ENCODE data around the gene DLGAP1. TPM values are rescaled to one million over a fixed set of nuclear protein-coding genes. Genes with fewer than 3 reads are reported as not detected.

Gene DLGAP1
- total and polyA plus RNA-seq, 5 donors, result 0.11 to 0.31 (median 0.20) TPM; not detected in 1

DNA sequence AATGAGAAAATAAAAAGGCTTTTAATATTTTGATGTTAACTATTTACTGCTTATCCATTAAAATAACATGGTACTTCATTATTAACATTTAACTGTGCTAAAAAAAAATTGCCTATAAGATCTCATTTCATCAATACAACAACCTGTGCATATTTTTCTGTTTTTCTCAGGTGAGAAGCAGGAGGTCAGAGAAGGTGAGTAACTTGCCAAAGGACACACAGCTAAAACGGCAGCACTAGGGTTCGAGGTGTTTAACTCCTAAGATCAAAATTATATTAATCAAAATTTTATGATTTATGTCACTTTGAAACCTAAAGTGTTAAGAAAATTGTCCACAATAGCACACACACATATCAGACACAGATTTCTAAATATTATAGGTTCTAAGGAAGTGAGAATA is 639.1 kb downstream of the DLGAP1 start:
- WGBS, result 84% methylated on average over 2 of the region's 2 CpGs
- H3K4me1 ChIP-seq (ENCODE audit: control insufficient read depth, insufficient read depth, low read length), result no peaks in the 10 kb centered on the region
- H3K9me3 ChIP-seq (ENCODE audit: control insufficient read depth, low read length), result no peaks in the 10 kb centered on the region
- no peak overlapping the region for H3K4me3 ChIP-seq (ENCODE audit: low read length)
- DNase-seq (no peak), ATAC-seq (no peak)
- intact Hi-C loops (cut with DNase I), result no loop called here
- H3K27ac ChIP-seq (ENCODE audit: low read length), result no peak overlapping the region
- H3K27me3 ChIP-seq (ENCODE audit: control insufficient read depth, insufficient read depth), result no peaks in the 10 kb centered on the region

DNA sequence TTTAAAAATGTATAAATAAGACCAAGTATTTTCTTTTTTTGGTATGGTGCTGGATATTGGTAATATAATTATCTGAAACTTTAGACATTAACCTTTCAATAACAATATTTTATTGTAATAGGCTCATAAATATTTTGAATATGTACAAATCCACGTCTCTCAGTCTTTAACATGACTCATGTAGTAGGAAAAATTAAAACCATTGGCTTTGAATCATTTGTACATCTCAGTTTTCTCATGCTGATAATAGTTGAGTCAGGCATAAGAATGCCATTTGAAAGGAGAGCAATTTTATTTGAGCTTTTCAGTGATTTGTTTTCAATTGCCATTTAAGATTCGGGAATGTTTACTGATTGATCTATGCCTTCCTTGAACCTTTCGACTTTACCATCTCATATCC is 640.3 kb downstream of the DLGAP1 start:
- ATAC-seq (no peak), DNase-seq (no peak)
- WGBS, result 89% methylated on average over 3 of the region's 3 CpGs
- Histone ChIP-seq H3K4me3 (ENCODE audit: low read length) (no peak overlapping the region), H3K27ac (ENCODE audit: low read length) (no peak overlapping the region), H3K4me1 (ENCODE audit: control insufficient read depth, insufficient read depth, low read length) (no peaks in the 10 kb centered on the region), H3K9me3 (ENCODE audit: control insufficient read depth, low read length) (no peaks in the 10 kb centered on the region), H3K27me3 (ENCODE audit: control insufficient read depth, insufficient read depth) (no peaks in the 10 kb centered on the region)
- intact Hi-C loops (cut with DNase I), result no loop called here

DNA sequence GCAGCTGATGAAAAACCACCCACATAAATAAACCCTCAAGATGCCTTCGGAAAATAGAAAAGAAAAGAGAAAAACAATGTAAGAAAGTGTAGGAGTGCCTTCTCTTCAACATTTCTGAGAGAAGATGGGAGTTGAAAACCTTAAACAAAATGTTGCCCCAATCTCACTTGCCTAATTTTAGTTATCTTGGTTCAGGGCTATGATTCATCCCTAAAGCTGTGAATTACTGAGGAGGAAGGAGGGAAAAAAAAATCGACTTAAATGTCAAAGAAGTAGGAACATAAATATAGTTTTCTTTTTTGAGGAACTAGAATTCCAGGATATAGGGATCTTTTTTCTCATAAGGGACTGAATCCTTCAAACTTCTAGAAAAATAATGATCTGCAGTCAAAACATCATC is 644.8 kb downstream of the DLGAP1 start:
- intact Hi-C loops (cut with DNase I), result no loop called here

DNA sequence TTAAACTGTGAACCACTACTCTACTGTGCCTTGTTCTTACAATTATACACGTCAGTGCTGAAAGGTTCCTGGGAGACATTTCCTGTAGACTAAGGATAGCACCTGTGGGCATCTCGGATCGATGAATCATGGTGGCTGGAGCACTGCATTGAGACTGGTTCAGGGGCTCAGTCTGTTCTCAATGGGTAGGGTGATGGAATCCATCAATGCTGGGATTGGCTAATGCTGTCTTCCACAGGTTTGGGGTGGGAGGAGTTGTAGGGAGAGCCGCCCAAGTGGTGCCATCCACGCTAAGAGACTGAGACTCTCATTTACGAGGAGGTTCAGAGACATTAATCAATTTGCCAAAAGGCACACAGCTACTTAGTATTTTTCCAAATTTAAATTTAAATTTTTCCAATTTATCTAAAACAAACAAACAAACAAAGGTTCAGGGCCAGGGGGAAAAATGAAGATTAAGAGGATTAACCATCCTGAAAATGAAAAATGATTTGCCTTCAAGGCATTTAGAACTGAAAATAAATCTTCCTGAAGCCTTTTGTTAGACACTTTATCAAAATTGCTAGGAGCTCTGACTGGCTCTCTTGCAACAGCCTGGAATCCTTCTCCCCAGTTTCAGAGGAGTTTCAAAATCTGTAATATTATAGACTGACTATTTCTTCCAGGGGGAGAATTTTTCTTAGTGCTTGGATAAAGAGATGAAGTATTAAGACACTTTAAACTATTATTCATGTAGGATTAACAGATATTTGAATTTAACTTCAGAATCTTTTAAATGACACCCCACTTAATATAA is 645.9 kb downstream of the DLGAP1 start:
- Histone ChIP-seq H3K4me3 (ENCODE audit: low read length) (no peak overlapping the region), H3K9me3 (ENCODE audit: control insufficient read depth, low read length) (no peaks in the 10 kb centered on the region), H3K27me3 (ENCODE audit: control insufficient read depth, insufficient read depth) (no peaks in the 10 kb centered on the region), H3K27ac (ENCODE audit: low read length) (no peak overlapping the region), H3K4me1 (ENCODE audit: control insufficient read depth, insufficient read depth, low read length) (no peaks in the 10 kb centered on the region)
- 78% methylated on average over 6 of the region's 6 CpGs for WGBS
- no peak for DNase-seq
- no peak for ATAC-seq
- intact Hi-C loops (cut with DNase I), result no loop called here

More for the DNA sequence above, 644.8 kb downstream of the DLGAP1 start:
- no peak overlapping the region for H3K27ac ChIP-seq (ENCODE audit: low read length)
- no peak overlapping the region for H3K4me3 ChIP-seq (ENCODE audit: low read length)
- 67% methylated on average over 2 of the region's 2 CpGs for WGBS
- H3K4me1 ChIP-seq (ENCODE audit: control insufficient read depth, insufficient read depth, low read length), result no peaks in the 10 kb centered on the region
- ATAC-seq (no peak), DNase-seq (no peak)
- no peaks in the 10 kb centered on the region for H3K9me3 ChIP-seq (ENCODE audit: control insufficient read depth, low read length)
- H3K27me3 ChIP-seq (ENCODE audit: control insufficient read depth, insufficient read depth), result no peaks in the 10 kb centered on the region

DNA sequence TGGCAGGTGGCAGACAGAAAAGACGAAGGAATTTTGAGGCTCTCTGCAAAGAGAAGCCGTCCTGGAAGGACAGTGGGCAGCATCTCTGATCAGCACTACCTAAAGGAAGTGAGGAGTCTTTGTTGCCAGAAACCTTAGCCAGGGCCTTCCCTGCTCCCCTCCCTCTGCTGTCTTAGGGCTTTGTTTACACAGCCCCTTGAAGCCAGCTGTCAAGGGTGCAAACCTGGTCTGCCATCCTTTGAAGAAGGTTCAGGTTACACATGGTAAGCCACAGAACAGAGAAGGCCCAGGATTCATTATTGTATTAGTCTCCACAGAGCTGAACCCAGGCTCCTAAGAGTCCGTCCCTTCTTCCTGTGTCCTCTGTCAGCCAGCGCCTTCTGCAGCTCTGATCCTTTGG is 648.5 kb downstream of the DLGAP1 start:
- intact Hi-C loops (cut with DNase I), result no loop called here

DNA sequence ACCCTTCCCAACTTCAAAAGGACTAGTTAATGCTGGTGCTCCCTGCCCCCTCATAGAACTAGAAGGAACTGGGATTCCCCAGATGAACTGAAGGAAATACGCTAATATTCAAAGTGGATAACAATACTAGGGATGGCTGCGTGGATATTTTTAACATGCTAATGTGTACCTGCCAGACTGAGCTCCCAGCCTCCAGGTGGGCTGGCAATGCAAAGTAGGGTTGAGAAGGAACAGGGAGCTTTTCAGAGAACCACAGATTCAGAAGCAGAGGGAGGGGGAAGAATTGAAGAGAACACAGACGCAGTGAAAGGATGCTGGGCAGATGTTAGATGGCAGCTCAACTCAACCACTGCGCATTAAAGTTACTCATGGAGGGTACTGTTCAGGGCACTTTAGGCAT is 650.8 kb downstream of the DLGAP1 start:
- H3K27me3 ChIP-seq (ENCODE audit: control insufficient read depth, insufficient read depth), result no peaks in the 10 kb centered on the region
- H3K4me3 ChIP-seq (ENCODE audit: low read length), result no peak overlapping the region
- intact Hi-C loops (cut with DNase I), result no loop called here
- ATAC-seq (no peak), DNase-seq (no peak)
- WGBS, result 85% methylated on average over 4 of the region's 4 CpGs
- no peak overlapping the region for H3K27ac ChIP-seq (ENCODE audit: low read length)
- H3K9me3 ChIP-seq (ENCODE audit: control insufficient read depth, low read length), result no peaks in the 10 kb centered on the region
- no peaks in the 10 kb centered on the region for H3K4me1 ChIP-seq (ENCODE audit: control insufficient read depth, insufficient read depth, low read length)

More for the DNA sequence above, 648.5 kb downstream of the DLGAP1 start:
- Histone ChIP-seq H3K4me1 (ENCODE audit: control insufficient read depth, insufficient read depth, low read length) (no peaks in the 10 kb centered on the region), H3K9me3 (ENCODE audit: control insufficient read depth, low read length) (no peaks in the 10 kb centered on the region), H3K4me3 (ENCODE audit: low read length) (no peak overlapping the region), H3K27ac (ENCODE audit: low read length) (no peak overlapping the region), H3K27me3 (ENCODE audit: control insufficient read depth, insufficient read depth) (no peaks in the 10 kb centered on the region)
- ATAC-seq, result no peak
- no peak for DNase-seq
- 71% methylated on average over 4 of the region's 4 CpGs for WGBS

DNA sequence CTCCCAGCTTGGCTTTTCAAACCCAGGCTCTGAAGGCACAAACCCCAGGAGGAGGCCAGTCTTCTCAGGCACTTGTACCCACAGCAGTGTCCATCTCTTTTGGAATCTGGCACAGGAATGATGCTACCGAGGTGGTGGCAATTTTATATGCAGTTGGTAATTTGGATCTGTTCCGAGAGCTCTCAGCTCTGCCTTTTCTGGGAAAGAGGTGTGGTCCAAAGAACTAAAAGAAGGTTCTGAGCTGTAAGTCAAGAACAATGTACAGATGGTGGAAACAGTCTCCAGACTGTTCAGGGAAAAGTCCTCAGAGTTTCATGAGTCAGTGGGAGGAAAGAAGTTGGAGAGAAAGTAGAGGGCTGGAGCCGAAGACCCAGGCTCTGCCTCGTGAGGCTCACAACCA is 651.8 kb downstream of the DLGAP1 start:
- Histone ChIP-seq H3K27ac (ENCODE audit: low read length) (no peak overlapping the region), H3K4me3 (ENCODE audit: low read length) (no peak overlapping the region), H3K4me1 (ENCODE audit: control insufficient read depth, insufficient read depth, low read length) (no peaks in the 10 kb centered on the region), H3K27me3 (ENCODE audit: control insufficient read depth, insufficient read depth) (no peaks in the 10 kb centered on the region), H3K9me3 (ENCODE audit: control insufficient read depth, low read length) (no peaks in the 10 kb centered on the region)
- intact Hi-C loops (cut with DNase I), result no loop called here
- 90% methylated on average over 4 of the region's 4 CpGs for WGBS
- no peak for ATAC-seq
- no peak for DNase-seq

DNA sequence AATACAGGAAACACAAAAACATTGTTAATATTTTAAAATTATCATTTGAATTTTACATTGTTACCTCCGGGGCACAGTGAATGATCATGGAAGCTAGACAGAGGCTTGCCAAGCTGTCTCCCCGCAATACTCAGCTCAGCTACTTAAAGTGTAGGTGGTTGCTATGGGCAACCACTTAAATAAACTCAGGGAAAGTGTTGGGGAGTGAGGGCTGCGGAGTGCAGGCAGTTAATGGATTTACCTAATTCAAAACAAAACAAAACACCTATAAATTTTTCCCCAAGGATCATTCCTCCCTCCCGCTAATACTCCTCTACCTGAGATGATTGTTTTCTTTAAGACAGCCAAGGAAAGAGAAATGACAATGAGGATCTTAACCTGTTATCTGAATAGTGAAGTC is 655.6 kb downstream of the DLGAP1 start:
- DNase-seq (no peak), ATAC-seq (no peak)
- Histone ChIP-seq H3K9me3 (ENCODE audit: control insufficient read depth, low read length) (no peaks in the 10 kb centered on the region), H3K4me3 (ENCODE audit: low read length) (no peak overlapping the region), H3K4me1 (ENCODE audit: control insufficient read depth, insufficient read depth, low read length) (no peaks in the 10 kb centered on the region), H3K27me3 (ENCODE audit: control insufficient read depth, insufficient read depth) (no peaks in the 10 kb centered on the region), H3K27ac (ENCODE audit: low read length) (no peak overlapping the region)
- 56% methylated on average over 4 of the region's 4 CpGs for WGBS
- intact Hi-C loops (cut with DNase I), result no loop called here

DNA sequence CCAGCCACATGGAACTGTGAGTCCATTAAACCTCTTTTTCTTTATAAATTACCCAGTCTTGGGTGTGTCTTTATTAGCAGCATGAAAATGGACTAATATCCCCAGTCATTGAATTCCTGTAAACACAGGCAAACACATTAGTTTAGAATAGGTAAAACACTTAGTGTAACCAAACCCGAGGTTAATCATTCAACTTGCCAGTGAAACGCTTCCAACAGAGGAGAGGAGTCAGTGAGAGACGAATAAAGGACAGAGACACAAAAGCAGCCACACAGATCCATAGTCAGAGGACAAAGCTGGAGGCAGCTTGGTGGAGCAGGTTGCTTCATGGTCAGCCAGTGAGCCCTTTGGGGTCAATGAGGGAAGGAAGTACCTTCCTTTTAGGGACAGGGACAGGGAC is 657.1 kb downstream of the DLGAP1 start:
- Histone ChIP-seq H3K27ac (ENCODE audit: low read length) (no peak overlapping the region), H3K9me3 (ENCODE audit: control insufficient read depth, low read length) (no peaks in the 10 kb centered on the region), H3K4me1 (ENCODE audit: control insufficient read depth, insufficient read depth, low read length) (no peaks in the 10 kb centered on the region), H3K4me3 (ENCODE audit: low read length) (no peak overlapping the region), H3K27me3 (ENCODE audit: control insufficient read depth, insufficient read depth) (no peaks in the 10 kb centered on the region)
- DNase-seq (no peak), ATAC-seq (no peak)
- intact Hi-C loops (cut with DNase I), result no loop called here
- WGBS, result 93% methylated on average over 3 of the region's 3 CpGs

DNA sequence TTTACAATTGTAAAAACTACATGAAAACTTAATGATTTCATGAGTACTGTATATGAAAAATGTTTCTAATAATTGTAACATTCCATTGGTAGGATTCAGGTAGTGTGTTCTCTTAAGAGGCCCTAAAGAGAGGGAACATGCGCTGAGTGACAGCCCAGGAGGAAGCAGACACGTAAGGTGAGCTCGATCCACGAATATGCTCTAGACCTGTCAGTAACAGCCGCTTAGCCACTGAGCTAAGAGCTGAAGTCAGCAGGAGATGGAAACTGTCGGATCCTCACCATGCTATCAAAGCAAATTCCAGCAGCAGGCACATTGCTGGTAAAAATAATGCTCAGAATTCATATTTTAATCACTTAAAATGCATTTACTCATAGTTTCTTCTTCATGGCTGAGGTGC is 658.7 kb downstream of the DLGAP1 start:
- no peak overlapping the region for H3K27ac ChIP-seq (ENCODE audit: low read length)
- ATAC-seq (no peak), DNase-seq (no peak)
- intact Hi-C loops (cut with DNase I), result no loop called here
- no peaks in the 10 kb centered on the region for H3K4me1 ChIP-seq (ENCODE audit: control insufficient read depth, insufficient read depth, low read length)
- no peaks in the 10 kb centered on the region for H3K27me3 ChIP-seq (ENCODE audit: control insufficient read depth, insufficient read depth)
- WGBS, result 89% methylated on average over 6 of the region's 6 CpGs
- no peaks in the 10 kb centered on the region for H3K9me3 ChIP-seq (ENCODE audit: control insufficient read depth, low read length)
- no peak overlapping the region for H3K4me3 ChIP-seq (ENCODE audit: low read length)

DNA sequence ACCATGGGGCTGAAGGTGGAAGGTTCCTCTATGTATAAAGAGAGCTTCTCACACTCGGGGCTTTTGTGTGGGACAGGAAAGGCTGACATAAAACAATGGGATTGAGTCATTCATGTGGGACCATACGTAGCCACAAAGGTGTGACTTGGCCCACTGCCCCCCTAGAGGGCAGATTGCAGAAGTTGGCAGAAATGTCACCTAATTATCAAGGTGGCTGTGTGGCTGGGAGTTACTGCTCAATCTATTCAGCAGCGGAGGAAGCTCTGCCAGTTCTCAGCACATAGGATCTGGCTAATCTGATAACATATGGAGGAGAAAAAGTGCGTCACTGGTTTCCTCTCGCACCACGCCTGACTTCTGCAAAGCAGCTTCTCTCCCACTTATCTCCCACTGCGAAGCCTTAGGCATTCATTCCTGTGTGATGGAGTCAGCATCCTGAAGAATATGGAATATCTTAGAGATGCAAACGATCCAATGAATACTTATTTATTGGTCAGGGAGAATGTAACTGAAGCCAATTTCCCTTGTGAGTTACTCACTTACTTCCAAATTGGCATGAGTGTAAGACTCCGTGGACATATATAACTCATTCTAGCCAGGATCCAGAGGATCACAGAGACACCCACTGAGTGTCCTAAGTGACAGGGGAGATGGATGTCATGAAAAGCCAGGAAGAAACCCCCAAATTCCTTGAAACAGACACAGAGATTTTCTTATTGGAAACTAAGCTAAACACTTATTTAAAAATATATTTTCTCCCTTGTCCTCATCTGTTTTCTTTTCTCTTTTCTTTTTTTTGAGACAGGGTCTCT is 660.4 kb downstream of the DLGAP1 start:
- ATAC-seq (peak in 1 of 2 donors; percentile 82), DNase-seq (peak in 1 of 3 donors; percentile 27)
- 23% methylated on average over 9 of the region's 9 CpGs for WGBS

More for the DNA sequence above, 660.4 kb downstream of the DLGAP1 start:
- H3K4me3 ChIP-seq (ENCODE audit: low read length), result no peak overlapping the region
- H3K27me3 ChIP-seq (ENCODE audit: control insufficient read depth, insufficient read depth), result no peaks in the 10 kb centered on the region
- no peaks in the 10 kb centered on the region for H3K9me3 ChIP-seq (ENCODE audit: control insufficient read depth, low read length)
- H3K27ac ChIP-seq (ENCODE audit: low read length), result no peak overlapping the region
- no peaks in the 10 kb centered on the region for H3K4me1 ChIP-seq (ENCODE audit: control insufficient read depth, insufficient read depth, low read length)
- intact Hi-C loops (cut with DNase I), result no loop called here
